Measurements from ENCODE around the gene BCL6B.
A peak's percentile ranks its signal among the peaks of the same experiment; 100 is the strongest.
"Not testable (repeated sequence)": the region's sequence is repeated elsewhere in the genome, so short reads cannot be mapped to it uniquely, and the experiment has no call there.

BCL6B gene

GRCh38 chr17:7022781-7023571 lies at the start of gene BCL6B:
TSS of gene BCL6B (plus strand) at chr17:7023050. CDS start at chr17:7023672, 622 bp downstream.
- DNase-seq: no peak

GRCh38 chr17:6979440-6979839 lies 43.4 kb upstream of the BCL6B start:
- DNase-seq: not testable (repeated sequence)

DNA sequence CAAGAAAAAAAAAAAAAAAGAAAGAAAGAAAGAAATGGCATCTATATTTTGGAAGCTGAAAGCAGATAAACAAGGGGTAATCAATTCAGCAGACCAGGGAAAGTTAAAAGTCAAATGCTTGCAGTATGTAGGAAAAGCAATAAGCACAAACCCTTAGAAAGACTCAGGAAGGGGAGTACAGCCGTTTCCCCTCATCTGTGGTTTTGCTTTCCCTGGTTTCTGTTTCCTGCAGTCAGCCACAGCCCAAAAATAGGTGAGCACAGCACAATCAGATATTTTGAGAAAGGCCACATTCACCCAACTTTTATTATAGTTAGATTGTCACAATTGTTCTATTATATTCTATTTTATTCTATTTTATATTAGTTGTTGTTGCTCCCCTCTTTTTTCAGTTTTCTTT lies 41.4 kb upstream of the BCL6B start:
- DNase-seq: no peak

DNA sequence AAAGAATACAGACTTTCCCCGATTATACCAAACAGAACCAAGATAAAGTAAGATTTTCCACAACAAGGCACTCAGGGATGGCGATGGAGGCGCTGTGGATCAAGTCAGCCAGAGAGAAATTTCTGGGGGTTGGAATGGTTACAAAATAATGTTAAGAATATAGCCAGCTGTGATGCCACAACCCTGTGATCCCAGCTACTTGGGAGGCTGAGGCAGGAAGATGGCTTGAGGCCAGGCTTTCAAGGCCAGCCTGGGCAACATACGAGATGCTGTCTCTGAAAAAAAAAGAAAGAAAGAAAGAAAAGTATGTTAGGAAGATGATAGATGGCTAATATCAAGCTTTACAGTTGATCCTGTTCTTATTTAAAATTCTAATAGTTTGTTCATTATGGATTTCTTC lies 37.6 kb upstream of the BCL6B start:
- no peak for DNase-seq

DNA sequence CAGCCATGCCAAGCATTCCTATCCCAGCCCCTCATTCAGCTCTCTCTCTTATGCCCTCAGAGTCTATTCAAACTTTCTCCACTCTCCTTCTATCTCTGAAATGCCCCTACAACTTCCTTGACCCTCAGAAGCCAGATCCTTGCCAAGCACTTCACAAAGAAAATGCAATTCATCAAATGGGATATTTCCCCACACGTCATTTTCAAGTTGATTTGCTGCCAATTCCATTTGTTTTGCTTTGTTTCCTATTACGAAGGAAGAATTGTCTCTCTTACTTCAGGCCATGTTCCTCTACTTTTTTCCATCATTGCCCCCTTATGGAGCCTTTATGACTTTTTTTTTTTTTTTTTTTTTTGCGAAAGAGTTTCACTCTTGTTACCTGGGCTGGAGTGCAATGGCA lies 36.2 kb upstream of the BCL6B start:
- DNase-seq: no peak

- DNase-seq: no peak
Observed at GRCh38 chr17:6989779-6990178, 33.1 kb upstream of the BCL6B start.

DNA sequence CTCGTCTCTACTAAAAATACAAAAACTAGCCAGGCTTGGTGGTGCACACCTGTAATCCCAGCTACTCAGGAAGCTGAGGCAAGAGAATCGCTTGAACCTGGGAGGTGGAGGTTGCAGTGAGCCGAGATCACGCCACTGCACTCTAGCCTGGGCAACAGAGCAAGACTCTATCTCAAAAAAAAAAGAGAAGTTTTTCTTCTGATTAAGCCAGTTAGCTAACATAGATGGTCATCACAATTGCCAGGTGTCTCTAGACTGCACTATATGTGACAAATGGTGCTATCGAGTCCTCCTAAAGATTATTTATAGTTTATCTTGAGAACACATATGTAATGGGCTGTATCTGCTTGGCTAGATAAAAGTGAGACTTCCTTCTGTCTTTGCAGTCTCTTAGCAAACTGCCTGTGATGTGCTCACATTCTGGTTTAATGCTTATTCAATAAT lies 29.2 kb upstream of the BCL6B start:
- DNase-seq: not testable (repeated sequence)

- DNase-seq: no peak
Observed at GRCh38 chr17:6994118-6994598, 28.7 kb upstream of the BCL6B start.

DNA sequence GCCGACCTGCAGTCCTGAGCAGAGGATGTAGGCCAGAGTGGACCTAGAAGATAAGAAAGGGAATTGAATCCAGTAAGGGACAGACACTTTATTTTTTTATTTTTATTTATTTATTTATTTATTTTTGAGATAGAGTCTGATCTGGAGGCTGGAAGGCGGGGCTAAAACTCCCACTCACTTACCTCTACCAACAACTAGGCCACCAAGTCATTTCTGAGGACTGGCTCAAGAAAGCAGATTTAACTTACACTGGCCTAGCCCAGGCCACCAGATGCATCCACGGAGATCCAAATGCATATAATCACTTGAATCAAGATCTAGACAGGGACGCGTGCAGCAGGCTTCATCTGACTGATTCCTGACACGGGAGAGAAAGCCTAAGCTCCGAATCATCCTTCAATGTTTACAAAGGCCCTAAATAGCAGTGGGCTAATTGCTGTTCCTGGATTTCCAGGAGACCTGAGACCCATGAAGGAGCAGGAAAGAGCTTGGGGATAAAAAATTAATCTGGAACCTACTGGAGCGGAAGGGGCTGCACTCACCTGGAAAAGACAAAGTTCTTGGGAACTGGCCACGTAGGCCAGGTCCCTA lies 28.1 kb upstream of the BCL6B start:
- no peak for DNase-seq

DNA sequence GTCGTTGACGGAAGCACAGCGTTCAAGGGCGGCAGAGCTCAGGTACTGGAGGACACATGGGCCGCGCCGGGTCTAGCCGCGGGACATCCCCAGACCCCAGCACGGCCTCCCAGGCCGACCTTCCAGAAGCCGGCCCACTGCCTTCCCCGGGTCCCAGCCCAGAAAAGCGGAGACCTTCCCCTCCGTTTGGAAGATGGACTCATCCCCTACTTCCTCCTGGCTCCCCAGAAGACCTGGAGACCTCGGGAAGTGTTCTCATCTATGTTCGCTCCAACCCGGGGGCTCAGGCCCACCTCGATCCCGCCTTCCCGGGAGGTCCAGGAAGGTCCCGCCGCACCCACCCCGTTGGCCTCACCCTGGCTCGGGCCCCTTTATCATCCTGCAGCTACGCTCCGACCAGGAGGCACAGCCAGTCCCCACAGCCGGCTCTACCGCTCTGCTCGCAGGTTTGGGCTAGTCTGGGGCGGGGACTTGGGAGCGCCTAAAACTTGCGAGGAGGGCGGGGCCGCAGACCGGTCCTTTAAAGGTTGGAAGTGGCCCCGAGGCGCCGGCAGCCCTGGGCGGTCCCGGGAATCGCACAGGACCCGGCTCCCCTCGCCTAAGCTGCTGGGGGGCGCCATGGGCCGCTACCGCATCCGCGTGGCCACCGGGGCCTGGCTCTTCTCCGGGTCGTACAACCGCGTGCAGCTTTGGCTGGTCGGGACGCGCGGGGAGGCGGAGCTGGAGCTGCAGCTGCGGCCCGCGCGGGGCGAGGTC lies 27.2 kb upstream of the BCL6B start, which contains the start of gene ALOX12:
Gene ALOX12, plus strand, starts transcription at position 550 of the 756 bp plus-strand sequence. Its CDS starts 69 bp downstream, at position 619.
- DNase-seq: no peak

DNA sequence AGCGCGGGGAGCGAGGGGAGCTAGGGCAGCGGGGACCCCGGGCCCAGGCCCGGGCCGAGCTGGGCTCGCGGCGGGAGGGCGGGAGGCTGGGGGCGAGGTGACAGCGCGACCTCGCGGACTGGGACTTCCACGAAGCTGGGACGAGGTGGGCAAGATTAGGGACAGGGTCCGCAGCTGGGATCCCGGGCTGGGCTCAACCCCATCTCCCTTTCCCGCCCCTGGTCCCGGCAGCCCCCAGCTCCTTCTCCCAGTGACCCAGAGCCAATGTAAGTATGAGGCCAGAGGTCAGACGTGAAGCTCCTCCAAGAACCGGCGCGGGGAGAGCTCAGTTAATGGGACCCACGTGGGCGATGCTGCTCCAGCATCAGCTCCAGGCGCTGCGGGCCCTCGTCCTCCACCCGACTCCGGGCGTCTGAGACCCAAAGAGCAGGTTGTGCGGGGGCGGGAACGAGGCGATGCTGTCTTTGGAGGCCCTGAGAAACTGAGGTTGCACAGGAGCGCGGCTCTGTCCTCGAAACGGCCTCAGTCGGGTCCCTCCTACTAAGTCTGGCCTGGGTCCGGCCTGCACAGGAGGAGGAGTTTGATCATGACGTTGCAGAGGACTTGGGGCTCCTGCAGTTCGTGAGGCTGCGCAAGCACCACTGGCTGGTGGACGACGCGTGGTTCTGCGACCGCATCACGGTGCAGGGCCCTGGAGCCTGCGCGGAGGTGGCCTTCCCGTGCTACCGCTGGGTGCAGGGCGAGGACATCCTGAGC lies 26.4 kb upstream of the BCL6B start:
- no peak for DNase-seq

- no peak for DNase-seq
Observed at GRCh38 chr17:6997171-6997570, 25.7 kb upstream of the BCL6B start.

- DNase-seq: no peak
Observed at GRCh38 chr17:6998855-6999508, 23.9 kb upstream of the BCL6B start.

- DNase-seq: no peak
Observed at GRCh38 chr17:7001318-7001961, 21.4 kb upstream of the BCL6B start.

- no peak for DNase-seq
Observed at GRCh38 chr17:7002288-7003047, 20.4 kb upstream of the BCL6B start.

GRCh38 chr17:7003745-7004144 lies 19.1 kb upstream of the BCL6B start:
- no peak for DNase-seq

- peak; percentile 66 for DNase-seq
Observed at GRCh38 chr17:7004398-7005253, 18.2 kb upstream of the BCL6B start.

- no peak for DNase-seq
Observed at GRCh38 chr17:7005716-7006115, 17.1 kb upstream of the BCL6B start.

DNA sequence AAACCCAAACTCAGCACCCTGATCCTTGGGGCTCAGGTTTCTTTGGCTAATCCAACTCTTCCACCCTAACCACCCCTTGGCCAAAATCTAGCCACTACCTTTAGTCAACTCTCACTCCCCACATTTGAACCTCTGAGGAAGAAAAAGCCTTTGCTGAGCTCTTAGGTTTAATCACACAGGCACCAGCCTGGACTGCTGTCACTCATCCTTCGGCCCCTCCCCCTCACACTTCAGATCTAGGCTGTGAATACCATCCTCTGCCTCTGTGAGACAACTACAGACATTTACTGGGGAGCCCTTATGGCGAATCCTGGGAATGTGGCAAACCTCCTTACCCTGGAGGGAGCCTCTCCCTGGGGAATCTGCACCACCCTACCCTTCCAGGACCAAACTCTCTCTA lies 15.7 kb upstream of the BCL6B start:
- DNase-seq: no peak

DNA sequence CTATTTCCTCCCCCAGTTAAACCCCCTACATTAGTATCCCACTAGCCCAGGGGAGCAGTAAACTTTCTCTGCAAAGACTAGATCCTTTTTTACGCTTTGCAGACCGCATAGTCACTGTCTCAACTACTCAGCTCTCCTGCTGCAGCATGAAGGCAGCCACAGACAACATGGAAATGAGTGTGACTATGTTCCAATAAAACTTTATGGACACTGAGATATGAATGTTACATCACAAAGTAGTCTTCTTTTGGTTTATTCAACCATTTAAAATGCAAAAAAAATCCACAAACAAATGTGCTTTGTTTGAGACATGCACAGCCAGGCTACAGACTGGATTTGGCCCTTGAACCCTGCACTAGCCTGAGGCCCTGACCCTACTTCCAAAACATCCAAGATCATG lies 12.3 kb upstream of the BCL6B start:
- DNase-seq: no peak

Measured in DMS79 treated with DMSO at 0.1 percent for 48 hours (cell line).